BLaER1 treated with 17β-estradiol and CSF1 and Interleukin-3, amounts not matched to agents 10 nM and 100 nM (cell line): ENCODE data around the gene ANKRD45.
"Not testable (repeated sequence)": the region's sequence is repeated elsewhere in the genome, so short reads cannot be mapped to it uniquely, and the experiment has no call there.

ENCODE experiments used
- H3K27ac ChIP-seq, 11 experiments: shearing (Covaris generic); formaldehyde crosslinking; 2 replicates each; pipeline ENCODE4 v1.8.1; 2022
- H3K27me3 ChIP-seq, 11 experiments: shearing (Covaris generic); formaldehyde crosslinking; 2 replicates each; pipeline ENCODE4 v1.8.1; 2022
- H3K36me3 ChIP-seq, 11 experiments: shearing (Covaris generic); formaldehyde crosslinking; 2 replicates each; pipeline ENCODE4 v1.8.1; 2022
- H3K4me1 ChIP-seq, 10 experiments: shearing (Covaris generic); formaldehyde crosslinking; 2 replicates each; pipeline ENCODE4 v1.8.1; 2022
- H3K4me2 ChIP-seq, 11 experiments: shearing (Covaris generic); formaldehyde crosslinking; 2 replicates each; pipeline ENCODE4 v1.8.1; 2022
- H3K4me3 ChIP-seq, 10 experiments: shearing (Covaris generic); formaldehyde crosslinking; 2 replicates each; pipeline ENCODE4 v1.8.1; 2022
- H3K9ac ChIP-seq, 11 experiments: shearing (Covaris generic); formaldehyde crosslinking; 2 replicates each; pipeline ENCODE4 v1.8.1; 2022
- H3K9me3 ChIP-seq, 11 experiments: shearing (Covaris generic); formaldehyde crosslinking; replicated peaks in 1 of 11; 2 replicates each; pipeline ENCODE4 v1.8.1; 2022
- H4K20me1 ChIP-seq, 11 experiments: shearing (Covaris generic); formaldehyde crosslinking; 2 replicates each; pipeline ENCODE4 v1.8.1; 2022
- Cebpa-rat ChIP-seq, 11 experiments: shearing (Covaris generic); IDR thresholded peaks; 2 replicates each; pipeline ENCODE4 v1.8.1; 2022

ANKRD45 gene

DNA sequence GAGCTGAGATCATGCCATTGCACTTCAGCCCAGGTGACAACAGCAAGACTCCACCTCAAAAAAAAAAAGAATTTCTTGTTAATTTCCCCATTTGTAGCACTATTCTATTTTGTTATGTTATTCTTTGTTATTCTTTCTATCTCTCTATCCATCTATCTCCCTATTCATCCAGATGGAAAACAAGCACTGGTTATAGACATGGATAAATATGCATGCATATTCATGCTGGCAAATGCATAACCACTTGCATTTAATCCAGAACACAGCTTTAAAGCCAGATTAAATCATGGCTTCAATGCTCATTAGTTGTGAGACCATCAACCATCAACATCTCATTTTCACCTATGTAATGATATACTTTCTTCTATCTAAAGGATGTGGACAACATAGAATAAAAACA, 23.6 kb upstream of the ANKRD45 start:
- Histone ChIP-seq H3K4me2 (no peak overlapping the region), H3K27me3 (no peaks in the 10 kb centered on the region), H3K9me3 (peaks cover 0 to 25% (median 13%) of the 10 kb centered on the region in 11 experiments; a peak in 16 of 22 replicates), H4K20me1 (no peaks in the 10 kb centered on the region), H3K4me3 (no peak overlapping the region), H3K9ac (no peak overlapping the region), H3K27ac (no peak overlapping the region), H3K4me1 (no peaks in the 10 kb centered on the region; a peak in 1 of 20 replicates), H3K36me3 (no peaks in the 10 kb centered on the region)
- no peak for TF ChIP-seq Cebpa-rat (IDR thresholded peaks at IDR 0.05)

DNA sequence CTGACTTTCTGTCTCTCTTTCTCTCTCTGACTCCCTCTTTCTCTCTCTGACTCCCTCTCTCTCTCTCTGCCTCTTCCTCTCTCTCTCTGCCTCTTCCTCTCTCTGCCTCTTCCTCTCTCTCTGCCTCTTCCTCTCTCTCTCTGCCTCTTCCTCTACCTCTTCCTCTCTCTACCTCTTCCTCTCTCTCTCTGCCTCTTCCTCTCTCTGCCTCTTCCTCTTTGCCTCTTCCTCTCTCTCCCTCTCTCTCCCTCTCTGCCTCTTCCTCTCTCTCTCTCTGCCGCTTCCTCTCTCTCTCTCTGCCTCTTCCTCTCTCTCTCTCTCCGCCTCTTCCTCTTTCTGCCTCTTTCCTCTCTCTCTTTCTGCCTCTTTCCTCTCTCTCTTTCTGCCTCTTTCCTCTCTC, 18.6 kb upstream of the ANKRD45 start:
- TF ChIP-seq Cebpa-rat (IDR thresholded peaks at IDR 0.05), result no peak
- Histone ChIP-seq H3K27ac (peak overlapping the region in 1 of 11 experiments; percentile 18; a peak in 1 of 22 replicates), H3K9me3 (peaks cover 0 to 23% (median 10%) of the 10 kb centered on the region in 11 experiments; a peak in 14 of 22 replicates), H3K4me2 (0 out of 22 replicates have a peak overlapping the region, but pooled peaks of 1 of the 11 experiments have one; percentile 15), H3K4me1 (no peaks in the 10 kb centered on the region; a peak in 1 of 20 replicates), H3K9ac (no peak overlapping the region), H3K4me3 (no peak overlapping the region), H3K36me3 (no peaks in the 10 kb centered on the region), H3K27me3 (no peaks in the 10 kb centered on the region), H4K20me1 (no peaks in the 10 kb centered on the region)

DNA sequence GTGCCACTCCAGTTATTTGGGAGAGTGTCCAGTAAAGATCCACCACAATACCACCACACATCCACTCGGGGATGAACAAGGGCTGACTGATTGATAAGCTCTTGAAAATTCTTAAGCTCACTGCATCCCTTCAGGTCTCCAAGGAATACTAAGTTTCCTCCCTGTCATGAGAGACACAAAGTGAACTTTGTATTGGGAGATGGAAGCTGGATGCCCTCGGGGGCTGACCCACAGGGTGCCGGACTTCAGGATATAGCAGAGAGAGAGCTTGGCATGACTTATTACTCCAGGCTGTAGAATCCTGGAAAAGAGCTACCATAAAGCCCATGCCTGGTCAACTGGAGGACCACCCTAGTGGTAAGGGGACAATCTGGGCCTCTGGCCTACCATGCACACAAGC, 15.5 kb upstream of the ANKRD45 start:
- H4K20me1 ChIP-seq, H3K27ac ChIP-seq, H3K4me1 ChIP-seq, H3K4me2 ChIP-seq, H3K36me3 ChIP-seq, H3K9ac ChIP-seq, H3K27me3 ChIP-seq, H3K4me3 ChIP-seq: not testable (repeated sequence)
- H3K9me3 ChIP-seq, result peaks cover 0 to 15% (median 3%) of the 10 kb centered on the region in 11 experiments; a peak in 9 of 22 replicates

DNA sequence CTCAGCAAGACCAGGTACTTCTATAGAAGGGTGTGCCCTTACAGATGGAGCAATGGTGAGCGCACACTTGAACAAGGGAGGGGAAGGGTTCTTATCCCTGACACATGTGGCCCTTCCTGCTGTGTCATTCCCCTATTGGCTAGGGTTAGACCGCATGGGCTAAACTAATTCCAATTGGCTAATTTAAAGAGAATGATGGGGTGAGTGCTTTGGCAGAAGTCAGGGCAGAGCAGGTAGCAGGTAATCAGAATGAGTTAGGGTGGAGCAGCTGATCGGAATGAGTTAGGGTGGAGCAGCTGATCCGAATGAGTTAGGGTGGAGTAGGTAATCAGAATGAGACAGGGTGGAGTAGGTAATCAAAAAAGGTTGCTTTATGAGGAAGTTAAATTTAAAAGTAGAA, 14.2 kb upstream of the ANKRD45 start:
- H3K27ac ChIP-seq, H3K4me1 ChIP-seq, H3K36me3 ChIP-seq, H4K20me1 ChIP-seq, H3K27me3 ChIP-seq, H3K4me2 ChIP-seq, H3K4me3 ChIP-seq, H3K9ac ChIP-seq: not testable (repeated sequence)
- peaks cover 0 to 18% (median 7%) of the 10 kb centered on the region in 11 experiments; a peak in 9 of 22 replicates for H3K9me3 ChIP-seq

DNA sequence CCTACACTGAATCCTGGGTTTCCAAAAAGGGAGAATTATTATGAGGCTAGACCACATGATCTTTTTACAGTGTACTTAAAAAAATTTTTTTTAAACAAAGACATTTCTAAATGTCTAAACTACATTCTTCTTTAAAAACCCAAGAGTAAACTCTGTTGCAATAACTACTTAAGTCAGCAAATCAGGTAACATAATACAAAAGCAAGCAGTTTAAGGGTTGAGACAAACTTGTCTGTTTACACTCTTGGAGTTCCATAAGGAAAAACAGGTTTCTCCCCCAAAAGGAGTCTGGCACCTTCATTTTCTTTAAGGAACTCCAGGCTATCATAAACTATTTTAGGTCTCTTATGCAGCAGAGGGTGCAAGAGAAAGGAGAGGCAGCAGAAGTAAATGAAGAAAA, 12.5 kb upstream of the ANKRD45 start:
- no peak overlapping the region for H3K4me2 ChIP-seq
- TF ChIP-seq Cebpa-rat (IDR thresholded peaks at IDR 0.05), result no peak
- no peak overlapping the region for H3K9ac ChIP-seq
- no peaks in the 10 kb centered on the region for H3K4me1 ChIP-seq
- H3K4me3 ChIP-seq, result no peak overlapping the region
- H3K9me3 ChIP-seq, result peaks cover 0 to 10% (median 7%) of the 10 kb centered on the region in 11 experiments; a peak in 7 of 22 replicates
- H3K27me3 ChIP-seq, result no peaks in the 10 kb centered on the region
- no peaks in the 10 kb centered on the region for H3K36me3 ChIP-seq
- no peak overlapping the region for H3K27ac ChIP-seq
- no peaks in the 10 kb centered on the region for H4K20me1 ChIP-seq

DNA sequence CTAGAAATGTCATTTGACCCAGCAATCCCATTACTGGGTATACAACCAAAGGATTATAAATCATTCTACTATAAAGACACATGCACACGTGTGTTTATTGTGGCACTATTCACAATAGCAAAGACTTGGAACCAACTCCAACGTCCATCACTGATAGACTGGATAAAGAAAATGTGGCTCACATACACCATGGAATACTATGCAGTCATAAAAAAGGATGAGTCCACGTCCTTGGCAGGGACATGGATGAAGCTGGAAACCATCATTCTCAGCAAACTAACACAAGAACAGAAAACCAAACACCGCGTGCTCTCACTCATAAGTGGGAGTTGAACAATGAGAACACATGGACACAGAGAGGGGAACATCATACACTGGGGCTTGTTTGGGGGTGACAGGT, 10.5 kb upstream of the ANKRD45 start:
- H3K4me2 ChIP-seq, H3K9ac ChIP-seq, H3K36me3 ChIP-seq, H3K4me3 ChIP-seq, H3K27me3 ChIP-seq, H4K20me1 ChIP-seq, H3K4me1 ChIP-seq, H3K27ac ChIP-seq: not testable (repeated sequence)
- peaks cover 10 to 22% (median 14%) of the 10 kb centered on the region in 11 experiments; a peak in 18 of 22 replicates for H3K9me3 ChIP-seq

DNA sequence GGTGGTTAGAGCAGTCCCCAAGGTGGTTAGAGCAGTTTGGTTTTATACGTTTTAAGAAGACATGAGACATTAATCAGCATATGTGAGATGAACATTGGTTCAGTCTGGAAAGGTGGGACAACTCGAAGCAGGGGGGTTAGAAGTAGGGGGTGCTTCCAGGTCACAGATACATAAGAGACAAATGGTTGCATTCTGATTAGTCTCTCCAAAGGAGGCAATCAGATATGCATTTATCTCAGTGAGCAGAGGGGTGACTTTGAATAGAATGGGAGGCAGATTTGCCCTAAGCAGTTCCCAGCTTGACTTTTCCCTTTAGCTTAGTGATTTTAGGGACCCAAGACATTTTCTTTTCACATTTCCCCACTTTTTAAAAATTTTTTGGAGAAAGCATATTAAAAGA, 4.8 kb upstream of the ANKRD45 start:
- H3K9me3 ChIP-seq, result peaks cover 8 to 14% (median 10%) of the 10 kb centered on the region in 11 experiments; a peak in 15 of 22 replicates
- H3K4me2 ChIP-seq, H3K9ac ChIP-seq: not testable (repeated sequence)

DNA sequence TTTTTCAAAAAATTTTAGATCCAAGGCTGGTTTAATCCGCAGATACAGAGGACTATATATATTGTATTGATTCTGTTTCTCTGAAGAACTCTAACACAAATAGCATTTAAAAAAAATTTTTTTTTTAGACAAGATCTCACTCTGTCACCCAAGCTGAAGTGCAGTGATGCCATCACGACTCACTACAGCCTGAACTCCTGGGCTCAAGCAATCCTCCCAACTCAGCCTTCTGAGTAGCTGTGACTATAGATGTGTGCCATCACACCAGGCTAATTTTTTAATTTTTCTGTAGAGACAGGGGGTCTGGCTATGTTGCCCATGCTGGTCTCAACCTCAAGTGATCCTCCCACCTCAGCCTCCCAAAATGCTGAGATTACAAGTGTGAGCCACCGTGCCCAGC, 3.0 kb downstream of the ANKRD45 start:
- H3K4me1 ChIP-seq, result peaks cover 0 to 9% (median 6%) of the 10 kb centered on the region in 10 experiments; a peak in 10 of 20 replicates
- H3K27me3 ChIP-seq, result no peaks in the 10 kb centered on the region
- H3K4me2 ChIP-seq, result no peak overlapping the region
- no peak for TF ChIP-seq Cebpa-rat (IDR thresholded peaks at IDR 0.05)
- H3K27ac ChIP-seq, result no peak overlapping the region
- H3K36me3 ChIP-seq, result no peaks in the 10 kb centered on the region
- peaks cover 0 to 5% (median 0%) of the 10 kb centered on the region in 11 experiments; a peak in 1 of 22 replicates for H3K9me3 ChIP-seq
- H3K4me3 ChIP-seq, result no peak overlapping the region
- H4K20me1 ChIP-seq, result no peaks in the 10 kb centered on the region
- H3K9ac ChIP-seq, result no peak overlapping the region

More for the DNA sequence above, 4.8 kb upstream of the ANKRD45 start:
- not testable (repeated sequence) for H3K27me3 ChIP-seq, H3K4me1 ChIP-seq, H3K4me3 ChIP-seq, H3K36me3 ChIP-seq, H4K20me1 ChIP-seq, H3K27ac ChIP-seq

DNA sequence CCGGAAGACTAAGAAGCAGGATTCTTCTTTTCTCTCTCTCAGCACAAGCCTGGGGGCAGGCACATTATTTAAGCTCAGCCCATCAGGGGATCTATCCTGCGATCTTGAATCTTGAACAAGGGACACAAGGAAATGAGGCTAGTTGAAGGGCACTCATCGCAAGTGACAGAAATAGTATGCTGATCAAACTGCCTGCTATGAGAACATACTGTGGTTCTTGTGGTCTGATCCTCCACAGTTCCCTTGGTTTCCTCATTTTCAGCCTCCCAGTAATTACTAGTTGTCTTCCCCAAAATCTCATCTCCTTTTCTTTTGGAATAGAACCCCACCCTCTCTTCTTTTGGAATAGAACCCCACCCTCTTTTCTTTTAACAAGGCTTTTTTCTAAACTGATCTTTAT, 6.5 kb downstream of the ANKRD45 start:
- TF ChIP-seq Cebpa-rat (IDR thresholded peaks at IDR 0.05), result no peak
- Histone ChIP-seq H4K20me1 (no peaks in the 10 kb centered on the region), H3K4me3 (no peak overlapping the region), H3K36me3 (no peaks in the 10 kb centered on the region), H3K9me3 (no peaks in the 10 kb centered on the region), H3K27ac (no peak overlapping the region), H3K4me1 (peaks cover 0 to 9% (median 6%) of the 10 kb centered on the region in 10 experiments; a peak in 10 of 20 replicates), H3K4me2 (peak overlapping the region in 5 of 11 experiments; percentile 54 to 59 (median 55); a peak in 11 of 22 replicates), H3K9ac (no peak overlapping the region), H3K27me3 (no peaks in the 10 kb centered on the region)

DNA sequence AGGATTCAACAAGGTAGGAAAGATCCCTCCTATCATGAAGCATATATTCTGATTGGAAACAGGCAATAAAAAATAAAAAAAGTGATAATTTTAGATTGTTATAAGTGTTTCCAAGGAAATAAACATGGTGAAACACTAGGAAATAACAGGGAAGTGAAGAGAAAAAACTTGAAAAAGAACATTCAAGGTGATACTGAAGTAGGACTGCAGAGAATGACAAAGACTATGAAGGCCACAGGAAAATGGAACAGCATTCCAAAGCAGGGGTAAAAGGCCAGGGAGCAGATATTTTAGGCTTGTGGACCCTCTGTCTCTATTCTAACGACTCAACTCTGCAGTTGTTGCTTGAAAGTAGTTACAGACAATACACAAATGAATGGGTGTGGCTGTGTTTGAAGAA, 7.9 kb downstream of the ANKRD45 start:
- no peak overlapping the region for H3K9ac ChIP-seq
- no peak for TF ChIP-seq Cebpa-rat (IDR thresholded peaks at IDR 0.05)
- no peaks in the 10 kb centered on the region for H3K36me3 ChIP-seq
- H3K4me3 ChIP-seq, result no peak overlapping the region
- H3K4me1 ChIP-seq, result peaks cover 0 to 9% (median 6%) of the 10 kb centered on the region in 10 experiments; a peak in 10 of 20 replicates
- no peaks in the 10 kb centered on the region for H4K20me1 ChIP-seq
- H3K9me3 ChIP-seq, result 0 out of 22 replicates have a peak, but pooled peaks cover 0 to 2% (median 0%) of the 10 kb centered on the region in 11 experiments
- H3K27me3 ChIP-seq, result no peaks in the 10 kb centered on the region
- no peak overlapping the region for H3K4me2 ChIP-seq
- H3K27ac ChIP-seq, result no peak overlapping the region
